NCI-H345 (cell line): ENCODE measurements around the gene ZNF503.
"Not testable (repeated sequence)": the region's sequence is repeated elsewhere in the genome, so short reads cannot be mapped to it uniquely, and the experiment has no call there.

Experiments
- DNase-seq: peaks from one replicate; lab custom pipeline; 2025; lab: John Stamatoyannopoulos, UW

Gene ZNF503

GRCh38 chr10:75395066-75395931 is 6.3 kb downstream of the ZNF503 start:
- DNase-seq: no peak

DNA sequence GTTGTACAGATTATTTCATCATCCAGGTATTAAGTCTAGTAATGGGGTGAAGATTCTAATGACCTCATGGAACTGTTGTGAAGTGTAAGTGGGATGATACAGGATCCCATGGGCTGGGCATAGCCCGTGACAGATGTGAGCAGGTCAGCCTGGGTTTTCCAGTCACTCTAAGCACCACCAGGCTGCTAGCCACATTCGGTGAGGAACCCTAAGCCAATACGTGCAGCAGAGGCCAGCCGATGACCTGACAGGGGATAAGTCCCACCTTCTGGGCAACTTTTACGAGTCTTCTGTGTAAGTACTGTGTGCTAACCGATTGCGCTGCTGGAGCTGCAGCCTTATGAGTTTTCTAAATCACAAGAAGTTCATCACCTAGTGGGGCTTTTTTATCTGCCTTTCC is 7.3 kb downstream of the ZNF503 start:
- DNase-seq: no peak

GRCh38 chr10:75392744-75393143 is 8.8 kb downstream of the ZNF503 start:
- DNase-seq: no peak

GRCh38 chr10:75392271-75392670 is 9.3 kb downstream of the ZNF503 start:
- no peak for DNase-seq

- no peak for DNase-seq
Observed at GRCh38 chr10:75390178-75390577, 11.4 kb downstream of the ZNF503 start.

GRCh38 chr10:75388082-75388481 is 13.5 kb downstream of the ZNF503 start:
- no peak for DNase-seq

DNA sequence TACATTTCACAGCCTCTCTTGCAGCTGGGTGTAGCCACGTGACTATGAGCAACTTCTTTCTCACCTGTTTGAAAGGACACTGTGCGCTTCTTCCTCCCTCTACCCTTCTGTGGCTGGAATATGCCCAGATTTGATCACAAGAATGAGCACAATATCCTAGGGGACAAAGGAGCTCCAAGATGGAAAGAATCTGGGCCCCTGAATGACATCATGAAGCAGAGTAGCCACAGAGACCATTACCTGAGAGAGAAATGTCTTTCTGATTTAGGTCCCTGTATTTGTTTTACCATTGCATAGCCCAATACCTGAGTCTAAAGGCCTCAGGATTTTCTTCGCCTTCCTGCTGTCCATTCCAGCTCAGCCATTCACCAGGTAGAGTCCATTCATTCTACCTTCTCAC is 15.4 kb downstream of the ZNF503 start:
- no peak for DNase-seq

DNA sequence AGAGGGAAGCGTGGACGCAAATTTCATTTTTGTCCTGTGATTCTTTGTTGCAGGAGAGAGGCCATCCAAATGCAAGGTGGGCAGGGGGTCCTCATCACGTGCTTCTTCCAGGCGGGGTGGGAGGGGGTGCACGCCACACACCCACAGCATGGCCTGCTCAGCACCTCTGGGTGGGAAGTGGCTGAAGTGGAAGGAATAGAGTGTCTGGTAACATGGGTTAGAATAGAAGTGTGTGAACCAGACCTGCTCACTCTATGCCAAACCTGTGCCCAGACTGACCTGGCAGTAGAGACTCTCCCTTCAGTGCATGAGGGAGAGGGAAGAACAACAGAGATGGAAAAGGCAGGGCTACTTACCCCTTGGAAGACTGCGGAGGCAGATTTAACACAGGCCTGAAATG is 21.7 kb downstream of the ZNF503 start:
- DNase-seq: no peak

- no peak for DNase-seq
Observed at GRCh38 chr10:75379212-75379724, 22.3 kb downstream of the ZNF503 start.

- DNase-seq: no peak
Observed at GRCh38 chr10:75378379-75378778, 23.2 kb downstream of the ZNF503 start.

DNA sequence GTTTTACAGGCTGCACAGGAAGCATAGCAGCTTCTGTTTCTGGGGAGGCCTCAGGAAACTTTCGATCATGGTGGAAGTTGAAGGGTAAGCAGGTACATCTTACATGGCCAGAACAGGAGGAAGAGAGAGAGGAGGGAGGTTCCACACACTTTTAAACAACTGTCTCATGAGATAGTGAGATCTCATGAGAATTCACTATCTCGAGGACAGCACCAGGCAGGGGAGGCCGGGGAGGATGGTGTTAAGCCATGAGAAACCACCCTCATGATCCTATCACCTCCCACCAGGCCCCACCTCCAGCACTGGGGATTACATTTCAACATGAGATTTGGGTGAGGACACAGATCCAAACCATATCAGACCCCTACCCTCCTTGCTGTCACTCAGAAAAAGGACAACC is 23.7 kb downstream of the ZNF503 start:
- DNase-seq: no peak

GRCh38 chr10:75375838-75376237 is 25.7 kb downstream of the ZNF503 start:
- no peak for DNase-seq

DNA sequence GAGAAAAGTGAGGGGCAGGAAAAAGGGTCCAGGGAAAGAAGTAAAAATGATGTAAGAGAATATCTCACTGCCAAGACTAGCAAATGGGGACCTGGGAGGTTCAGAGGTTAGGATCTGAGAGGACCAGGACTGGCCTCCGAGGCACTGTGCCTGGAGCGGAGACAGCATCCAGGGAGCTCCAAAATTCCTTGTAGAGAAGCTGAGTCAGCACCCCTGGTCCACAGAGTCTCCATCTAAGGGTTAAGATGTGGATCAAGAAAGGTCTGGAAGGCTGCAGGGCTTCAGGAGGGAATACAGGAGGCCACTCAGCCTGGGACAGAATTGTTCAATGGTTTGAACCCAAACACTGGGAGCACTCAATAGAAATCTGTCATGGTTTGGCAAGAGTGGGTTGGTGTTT is 30.6 kb downstream of the ZNF503 start:
- no peak for DNase-seq

GRCh38 chr10:75369838-75370237 is 31.7 kb downstream of the ZNF503 start:
- DNase-seq: not testable (repeated sequence)

- DNase-seq: no peak
Observed at GRCh38 chr10:75367901-75368300, 33.7 kb downstream of the ZNF503 start.

GRCh38 chr10:75367021-75367487 is 34.5 kb downstream of the ZNF503 start:
- no peak for DNase-seq

- no peak for DNase-seq
Observed at GRCh38 chr10:75363431-75363830, 38.1 kb downstream of the ZNF503 start.

DNA sequence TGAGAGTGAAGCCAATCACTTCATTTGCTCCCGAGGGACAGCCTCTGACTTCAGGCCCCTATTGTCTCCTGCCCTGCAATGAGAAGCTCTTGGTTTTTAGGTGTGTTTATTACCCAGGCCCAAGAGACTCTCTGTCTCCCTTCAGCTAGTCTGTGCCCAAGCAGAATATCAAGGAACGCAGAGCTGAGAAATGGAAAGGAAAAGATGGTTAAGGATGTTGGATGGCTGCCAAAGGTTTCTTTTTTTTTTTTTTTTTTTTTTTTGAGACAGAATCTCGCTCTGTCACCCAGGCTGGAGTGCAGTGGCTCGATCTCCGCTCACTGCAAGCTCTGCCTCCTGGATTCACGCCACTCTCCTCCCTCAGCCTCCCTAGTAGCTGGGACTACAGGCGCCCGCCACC is 41.7 kb downstream of the ZNF503 start:
- DNase-seq: not testable (repeated sequence)

- no peak for DNase-seq
Observed at GRCh38 chr10:75358835-75359421, 42.6 kb downstream of the ZNF503 start.

- DNase-seq: no peak
Observed at GRCh38 chr10:75358132-75358531, 43.4 kb downstream of the ZNF503 start.

- DNase-seq: no peak
Observed at GRCh38 chr10:75357500-75357899, 44.1 kb downstream of the ZNF503 start.

- no peak for DNase-seq
Observed at GRCh38 chr10:75356484-75356883, 45.1 kb downstream of the ZNF503 start.

GRCh38 chr10:75355706-75356105 is 45.9 kb downstream of the ZNF503 start:
- DNase-seq: no peak
